A549 (cell line): Measurements from ENCODE around the gene NDUFAF3. TPM values are rescaled to one million over a fixed set of nuclear protein-coding genes. Genes with fewer than 3 reads are reported as not detected.

Experiments
- ATAC-seq, 2 experiments: fragments of 200-7000 bp in 1 of 2; fragments of >200 bp in 1 of 2; cut with Nextera tagmentation in 1 of 2; cut with Tn5 transposase in 1 of 2; 3 replicates each; pipeline versions ENCODE4 v1.8.0 to v1.9.1; 2018 to 2020; ENCODE audit warnings: mild to moderate bottlenecking in 1 of 2, moderate library complexity in 1 of 2
- CTCF ChIA-PET: fragments of 300-600 bp; sonication (Branson Sonifier 250); formaldehyde crosslinking; extraction: SDS; loops from one replicate; lab custom pipeline; 2021; ENCODE audit warnings: antibody characterized with exemption, inconsistent platforms; lab: Yijun Ruan, JAX
- POLR2A ChIA-PET: fragments of 350-600 bp; formaldehyde crosslinking; extraction: SDS; loops from one replicate; lab custom pipeline; 2021; ENCODE audit warnings: antibody characterized with exemption, inconsistent platforms; lab: Yijun Ruan, JAX
- DNase-seq, 2 experiments: peaks; one replicate each; pipeline versions ENCODE4 v3.0.0 to v3.0.0-alpha.2; 2011 to 2016; ENCODE audit warnings: low read depth in 1 of 2, low spot score in 1 of 2
- FAIRE-seq: peaks from 2 replicates; lab custom pipeline; 2011; peaks lifted over from hg19 to GRCh38; lab: Jason Lieb, UNC
- H3K27ac ChIP-seq, 2 experiments: fragments of >200 bp; sonication (Bioruptor Twin); formaldehyde crosslinking; 3 replicates each; pipeline ENCODE4 v1.5.1; 2016 to 2017
- H3K4me1 ChIP-seq: fragments of >200 bp; sonication (Bioruptor Twin); formaldehyde crosslinking; 3 replicates; pipeline ENCODE4 v1.6.1; 2016
- H3K4me2 ChIP-seq: fragments of >200 bp; sonication (Bioruptor Twin); formaldehyde crosslinking; 3 replicates; pipeline ENCODE4 v1.6.1; 2016
- H3K4me3 ChIP-seq: fragments of >200 bp; sonication (Bioruptor Twin); formaldehyde crosslinking; 3 replicates; pipeline ENCODE4 v1.5.1; 2016
- H3K9me3 ChIP-seq: fragments of >200 bp; sonication (Bioruptor Twin); formaldehyde crosslinking; 3 replicates; pipeline ENCODE4 v1.6.1; 2016
- CEBPB ChIP-seq, 2 experiments: fragments of >200 bp in 1 of 2; sonication (Bioruptor Twin) in 1 of 2; formaldehyde crosslinking in 1 of 2; IDR thresholded peaks; 2 replicates each; pipeline ENCODE4 v1.6.1; 2012 to 2016
- CHD2 ChIP-seq: fragments of 150-350 bp; IDR thresholded peaks from 2 replicates; pipeline ENCODE4 v1.6.1; 2014; ENCODE audit warnings: low read length; ENCODE audit not compliant: partially characterized antibody
- E2F6 ChIP-seq: IDR thresholded peaks from 2 replicates; pipeline ENCODE4 v1.6.1; 2012; ENCODE audit warnings: low read depth, borderline replicate concordance
- EP300 ChIP-seq, 2 experiments: fragments of >200 bp; sonication (Bioruptor Twin); formaldehyde crosslinking; IDR thresholded peaks; 2 replicates in 1 of 2; 3 replicates in 1 of 2; pipeline ENCODE4 v1.6.1; 2016 to 2017
- FOXS1 ChIP-seq: fragments of 250-450 bp; sonication (Bioruptor Pico); IDR thresholded peaks from 2 replicates; pipeline ENCODE4 v1.5.0; 2020; ENCODE audit warnings: mild to moderate bottlenecking, moderate library complexity
- GATA3 ChIP-seq: IDR thresholded peaks from 2 replicates; pipeline ENCODE4 v1.6.1; 2012; ENCODE audit warnings: borderline replicate concordance
- HOXB13 ChIP-seq: fragments of 250-450 bp; sonication (Bioruptor Pico); IDR thresholded peaks from 2 replicates; pipeline ENCODE4 v1.5.0; 2020; ENCODE audit warnings: low read depth, mild to moderate bottlenecking, moderate library complexity
- HOXB5 ChIP-seq: fragments of 250-450 bp; sonication (Bioruptor Pico); IDR thresholded peaks from 2 replicates; pipeline ENCODE4 v1.5.0; 2020; ENCODE audit warnings: mild to moderate bottlenecking, moderate library complexity
- JUN ChIP-seq, 2 experiments: fragments of >200 bp; sonication (Bioruptor Twin); formaldehyde crosslinking; IDR thresholded peaks; 2 replicates in 1 of 2; 3 replicates in 1 of 2; pipeline ENCODE4 v1.6.1; 2016 to 2017
- MAZ ChIP-seq: fragments of 150-350 bp; IDR thresholded peaks from 2 replicates; pipeline ENCODE4 v1.6.1; 2014; ENCODE audit warnings: antibody characterized with exemption, low read depth, low read length, borderline replicate concordance
- MYC ChIP-seq: IDR thresholded peaks from 2 replicates; pipeline ENCODE4 v1.6.1; 2012; ENCODE audit warnings: mild to moderate bottlenecking, inconsistent platforms, low read length, improper control_type of control experiment, borderline replicate concordance
- PBX3 ChIP-seq: IDR thresholded peaks from 2 replicates; pipeline ENCODE4 v1.6.1; 2012
- RAD21 ChIP-seq, 2 experiments: fragments of >200 bp in 1 of 2; sonication (Bioruptor Twin) in 1 of 2; formaldehyde crosslinking in 1 of 2; IDR thresholded peaks in 1 of 2; conservative IDR thresholded peaks in 1 of 2; 2 replicates in 1 of 2; 3 replicates in 1 of 2; pipeline ENCODE4 v1.6.1; 2012 to 2018; ENCODE audit warnings: inconsistent platforms in 1 of 2
- RARB ChIP-seq: fragments of 250-450 bp; sonication (Bioruptor Pico); IDR thresholded peaks from 2 replicates; pipeline ENCODE4 v1.8.0; 2021; ENCODE audit warnings: mild to moderate bottlenecking, moderate library complexity
- RCOR1 ChIP-seq: fragments of 150-350 bp; IDR thresholded peaks from 2 replicates; pipeline ENCODE4 v1.6.1; 2014; ENCODE audit warnings: antibody characterized with exemption, low read length, low read depth
- REST ChIP-seq: fragments of 200-600 bp; sonication (generic); IDR thresholded peaks from 2 replicates; pipeline ENCODE4 v1.6.1; 2016; ENCODE audit warnings: antibody characterized with exemption, mild to moderate bottlenecking, moderate library complexity
- SMC3 ChIP-seq: fragments of >200 bp; sonication (Bioruptor Twin); formaldehyde crosslinking; IDR thresholded peaks from 3 replicates; pipeline ENCODE4 v1.6.1; 2018; ENCODE audit warnings: inconsistent platforms
- SREBF2 ChIP-seq: fragments of 450-650 bp; IDR thresholded peaks from 2 replicates; pipeline ENCODE4 v1.6.1; 2014; ENCODE audit warnings: mild to moderate bottlenecking, moderate library complexity
- USF2 ChIP-seq: fragments of 450-650 bp; IDR thresholded peaks from 2 replicates; pipeline ENCODE4 v1.6.1; 2014; ENCODE audit warnings: antibody characterized with exemption
- ZNF302 ChIP-seq: fragments of 250-450 bp; sonication (Bioruptor Pico); IDR thresholded peaks from 2 replicates; pipeline ENCODE4 v1.9.0; 2021; ENCODE audit warnings: inconsistent platforms, mild to moderate bottlenecking, moderate library complexity
- WGBS: methylation state at CpG from one replicate; pipeline ENCODE4 v1.1.6; 2017; ENCODE audit errors: missing lambda C conversion rate; 5-methylcytosine and 5-hydroxymethylcytosine counted together
- polyA plus RNA-seq, 4 experiments: library from polyadenylated mRNA; depleted of rRNA in 3 of 4; stranded (reverse); fragments of >200 nt; fragmentation: RNase III in 1 of 4; extraction: RNeasy Plus Mini Kit Qiagen cat#74134 plus additional on column Dnase treatment in 1 of 4; gene quantifications; 2 replicates in 3 of 4; 3 replicates in 1 of 4; pipeline ENCODE4 v1.2.3, GENCODE V29; 2011 to 2017

Gene NDUFAF3
- polyA plus RNA-seq, 2 of the 4 experiments (the other 2 are of a cell fraction): 44.3 to 71.4 TPM

- DNase-seq (no peak), ATAC-seq (no peak), FAIRE-seq (no peak)
- Histone ChIP-seq H3K4me1 (peaks cover 14% of the 10 kb centered on the region), H3K4me3 (no peak overlapping the region), H3K27ac (no peak overlapping the region), H3K4me2 (no peak overlapping the region), H3K9me3 (no peaks in the 10 kb centered on the region)
- 96% methylated on average over 6 of the region's 6 CpGs for WGBS
- CTCF ChIA-PET: interaction anchor here (5.6 kb wide), 1 partner anchor 8 kb away, joined by 29 read pairs; the partner anchor contains the start of gene NDUFAF3
- TF ChIP-seq SREBF2: no peak
- no peak for TF ChIP-seq MYC
- TF ChIP-seq SMC3: no peak
- no peak for TF ChIP-seq RAD21 (conservative IDR thresholded peaks at IDR 0.05 in 1 of 2, IDR thresholded peaks at IDR 0.05 in 1 of 2)
- TF ChIP-seq HOXB5 (CRISPR knock-in tag): no peak
- no peak for TF ChIP-seq GATA3
- no peak for TF ChIP-seq FOXS1
- TF ChIP-seq E2F6: no peak
- no peak for TF ChIP-seq USF2
- no peak for TF ChIP-seq RCOR1
- TF ChIP-seq CHD2: no peak
- TF ChIP-seq CEBPB (IDR thresholded peaks at IDR 0.05): no peak
- no peak for TF ChIP-seq EP300 (IDR thresholded peaks at IDR 0.05)
- TF ChIP-seq MAZ: no peak
- TF ChIP-seq JUN (IDR thresholded peaks at IDR 0.05): no peak
- no peak for TF ChIP-seq ZNF302 (CRISPR knock-in tag)
- no peak for TF ChIP-seq HOXB13 (CRISPR knock-in tag)
- no peak for TF ChIP-seq REST
- POLR2A ChIA-PET: interaction anchor here (0.7 kb wide), 1 partner anchor 91 kb away, joined by 5 read pairs; the partner anchor contains the start of gene USP19
Observed at GRCh38 chr3:49030321-49030720, 8.4 kb downstream of the NDUFAF3 start.

GRCh38 chr3:49032646-49033304, 10.9 kb downstream of the NDUFAF3 start:
- TF ChIP-seq PBX3: no peak
- no peak for TF ChIP-seq RARB (CRISPR knock-in tag)
- no peak for ATAC-seq
- H3K4me1 ChIP-seq: peaks cover 7% of the 10 kb centered on the region
- H3K9me3 ChIP-seq: no peaks in the 10 kb centered on the region
- no peak for FAIRE-seq
- H3K4me3 ChIP-seq: no peak overlapping the region
- ChIA-PET POLR2A (interaction anchor here (1.2 kb wide), 1 partner anchor 11 kb away, joined by 5 read pairs; the partner anchor contains the start of gene NDUFAF3), CTCF (interaction anchor here (1.2 to 5.6 kb wide), 2 partner anchors 11 to 45 kb away, joined by 4 to 29 read pairs; partner anchors contain the start of gene NDUFAF3)
- no peak overlapping the region for H3K27ac ChIP-seq
- WGBS: 84% methylated on average over 5 of the region's 6 CpGs
- H3K4me2 ChIP-seq: no peak overlapping the region
- DNase-seq: no peak
